CD4-positive, alpha-beta T cell treated with Interleukin-4 for 1 hour (primary cell): ENCODE results near the gene NRG2.

Experiments used
- DNase-seq, 2 donors: peaks; one replicate each; pipeline ENCODE4 v3.0.0-alpha.2; 2020 to 2022

NRG2 gene

DNA sequence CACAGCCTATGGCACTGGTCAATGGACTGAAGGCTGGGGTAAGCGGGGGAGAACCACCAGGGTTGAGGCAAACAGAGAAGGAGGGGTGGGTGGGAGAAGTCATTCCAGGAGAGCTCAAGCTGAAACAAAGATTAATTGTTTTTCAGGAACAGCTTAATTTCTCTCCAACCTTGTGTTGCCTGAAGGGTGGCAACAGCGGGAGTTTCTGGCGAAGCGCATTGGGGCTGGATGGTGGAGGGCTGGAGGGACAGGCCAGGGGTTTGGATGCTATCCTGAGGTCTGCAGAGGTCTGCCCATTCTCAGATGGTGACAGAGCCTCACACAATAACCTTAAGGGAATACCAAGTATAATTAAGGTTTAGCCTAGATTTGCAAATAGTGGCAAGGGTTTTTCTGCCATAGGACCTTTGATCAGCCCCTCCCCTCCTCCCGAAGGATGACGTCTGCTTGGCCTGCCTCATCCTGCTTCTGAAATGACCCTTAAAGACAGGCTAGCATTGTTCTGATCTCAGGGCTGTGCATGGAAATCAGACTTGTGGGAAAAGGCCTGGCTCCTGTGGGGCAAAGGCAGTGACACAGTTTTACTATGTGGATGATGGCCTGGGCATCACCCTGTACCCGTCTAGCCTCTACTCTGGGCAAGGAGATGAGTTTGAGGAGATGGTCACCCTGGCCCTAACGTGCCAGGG, 214.7 kb downstream of the NRG2 start:
- no peak for DNase-seq

DNA sequence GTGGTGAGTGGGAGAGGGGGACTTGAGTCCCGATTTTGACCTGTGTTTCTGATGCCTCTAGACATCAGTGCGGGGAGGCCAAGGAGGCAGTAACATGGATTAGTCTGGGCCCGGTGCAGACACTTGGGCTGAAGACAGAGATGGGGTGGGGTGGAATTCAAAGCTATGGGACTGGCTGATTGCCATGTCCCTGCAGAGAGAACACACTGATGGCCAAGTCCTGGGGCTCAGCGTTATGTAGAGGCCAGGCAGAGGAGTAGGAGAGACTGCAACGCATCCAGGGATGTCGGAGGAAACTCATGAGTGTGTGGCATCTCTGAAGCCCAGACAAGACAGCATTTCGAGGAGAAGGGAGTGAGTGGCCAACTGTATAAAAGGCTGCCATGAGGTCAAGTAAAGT, 217.4 kb downstream of the NRG2 start:
- no peak for DNase-seq

DNA sequence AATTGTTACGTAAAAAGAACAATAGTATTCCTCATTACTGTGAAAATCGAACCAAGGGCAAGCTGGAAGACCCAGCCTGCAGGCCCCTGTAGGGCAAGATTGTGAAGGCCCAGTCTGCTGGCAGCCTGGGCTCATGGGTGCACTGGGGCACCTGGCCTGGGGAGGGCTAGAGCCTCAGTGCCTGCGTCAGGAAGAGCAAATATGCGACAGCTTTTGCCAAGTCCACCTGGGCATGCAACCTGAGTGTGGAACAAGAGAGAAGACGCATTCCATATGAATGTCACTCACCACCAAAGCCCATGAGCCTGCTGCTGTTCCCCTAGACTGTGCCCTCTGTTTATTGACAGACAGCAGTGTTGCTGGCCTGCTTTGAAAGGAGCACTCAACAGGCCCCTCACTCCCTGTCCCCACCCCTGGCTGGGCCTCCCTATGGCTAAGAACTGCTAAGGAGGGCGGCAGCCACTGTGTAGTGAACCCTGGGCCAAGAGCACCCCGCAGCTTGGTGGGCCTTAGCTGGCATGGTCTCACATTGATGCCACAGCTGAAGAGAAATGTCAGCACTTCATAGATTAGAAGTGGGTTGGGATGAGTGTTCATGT, 219.2 kb downstream of the NRG2 start:
- no peak for DNase-seq

DNA sequence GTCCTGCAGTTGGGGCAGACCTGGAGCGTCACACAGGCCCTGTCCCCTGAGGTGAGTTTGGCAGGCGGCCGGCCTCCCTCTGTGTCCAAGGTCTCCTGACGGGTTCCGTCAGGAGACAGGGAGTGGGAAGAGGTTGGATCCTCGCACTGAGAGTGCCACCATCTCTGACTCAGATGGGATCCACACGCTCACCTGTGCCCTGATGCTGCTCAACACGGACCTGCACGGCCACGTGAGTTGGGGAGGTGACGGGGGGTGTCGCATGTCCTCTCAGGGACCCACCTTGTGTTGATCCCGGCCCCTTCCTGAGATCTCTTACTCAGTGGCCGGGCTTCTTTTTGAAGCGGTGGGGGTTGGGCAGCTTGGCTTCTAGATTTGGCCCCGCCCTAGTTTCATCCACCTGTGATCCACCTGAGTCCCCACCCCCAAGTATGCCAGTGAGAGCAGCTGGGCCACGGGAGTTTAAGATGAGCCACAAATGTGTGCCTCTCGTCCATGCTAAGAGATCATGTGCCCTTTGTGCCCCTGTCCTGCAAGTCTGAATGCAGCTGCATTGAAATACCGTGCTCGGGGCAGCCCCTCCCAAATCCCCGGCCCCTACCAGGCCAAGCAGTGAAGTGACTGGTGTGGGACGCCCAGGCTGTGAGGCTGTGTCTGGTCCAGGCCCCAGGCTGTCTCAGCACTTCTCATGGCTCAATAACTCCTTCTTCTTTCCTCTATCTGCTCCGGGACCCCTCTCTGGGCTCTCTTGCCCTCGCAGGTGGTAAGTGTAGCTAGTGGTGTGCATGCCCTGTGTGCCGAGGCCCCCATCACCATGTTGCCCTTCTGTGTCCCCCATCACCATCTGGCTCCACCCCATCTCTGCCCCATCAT, 220.3 kb downstream of the NRG2 start:
- DNase-seq: no peak

DNA sequence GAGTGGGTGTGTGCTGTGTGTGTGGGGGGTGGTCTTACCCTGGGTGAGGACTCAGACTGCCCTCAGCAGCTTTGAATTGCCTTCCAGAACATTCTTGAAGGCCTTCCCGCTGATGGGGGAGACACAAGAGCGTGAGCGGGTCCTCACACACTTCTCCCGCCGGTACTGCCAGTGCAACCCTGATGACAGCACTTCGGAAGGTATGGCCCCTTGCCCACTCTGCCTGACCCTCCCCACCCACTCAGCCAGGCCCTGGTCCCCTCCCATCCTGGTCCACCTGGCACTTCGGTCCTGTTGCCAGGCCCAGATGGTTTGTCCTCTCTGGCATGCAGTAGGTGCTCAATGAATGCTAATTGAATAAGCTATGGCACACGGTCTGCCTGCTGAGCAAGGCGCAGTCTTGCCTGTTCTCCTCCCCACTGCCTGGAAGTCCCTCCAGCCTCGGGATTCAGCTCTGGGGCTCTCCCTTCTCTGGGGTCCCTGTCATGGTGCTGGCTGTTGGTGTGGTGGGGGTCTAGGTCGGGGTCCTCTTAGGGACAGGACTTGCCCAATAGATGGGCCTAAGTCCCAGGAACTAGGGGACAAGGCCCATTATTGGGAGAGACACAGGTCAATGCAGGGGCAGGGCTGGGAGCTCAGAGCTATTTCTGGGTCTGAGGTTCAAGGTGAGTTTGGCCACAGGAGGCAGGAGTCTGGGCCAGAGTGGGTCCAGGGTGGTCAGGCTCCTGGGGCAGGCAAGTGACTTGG, 221.1 kb downstream of the NRG2 start:
- no peak for DNase-seq

DNA sequence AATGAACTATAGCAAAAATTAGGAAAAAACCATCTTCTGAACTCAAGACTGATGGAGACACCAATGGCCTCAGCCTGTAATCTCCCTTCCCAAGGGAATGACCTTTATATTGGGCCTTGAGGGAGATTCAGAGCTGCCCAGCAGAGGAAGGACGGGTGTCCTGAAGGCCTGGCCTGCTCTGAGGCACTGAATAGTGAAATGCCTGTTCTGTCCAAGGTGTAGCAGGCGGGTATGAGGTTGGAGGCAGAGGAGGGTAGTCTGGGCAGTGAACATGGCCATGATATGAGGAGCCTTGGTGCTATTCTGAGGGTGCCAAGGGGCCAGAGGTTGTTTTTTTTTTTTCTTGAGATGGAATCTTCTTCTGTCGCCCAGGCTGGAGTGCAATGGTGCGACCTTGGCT, 222.5 kb downstream of the NRG2 start:
- DNase-seq: no peak

DNA sequence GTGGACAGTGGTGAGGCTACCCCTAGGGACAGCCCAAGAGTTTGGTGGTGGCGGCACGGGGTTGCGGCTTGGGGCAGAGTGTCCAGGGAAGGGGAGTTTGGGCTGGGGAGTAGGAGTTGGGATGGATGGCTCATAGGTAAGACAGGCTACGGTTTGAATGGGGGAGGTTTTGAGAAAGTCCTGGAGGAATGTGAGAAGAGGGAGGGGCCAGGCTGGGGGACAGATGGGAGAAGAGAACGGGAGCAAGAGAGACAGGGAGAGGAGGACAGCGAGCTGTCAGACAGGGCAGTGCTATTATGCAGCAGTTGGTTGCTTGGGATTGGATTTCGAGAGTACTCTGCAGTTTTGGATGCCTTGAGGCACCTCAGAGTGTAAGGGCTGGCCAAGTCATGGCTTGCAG, 223.0 kb downstream of the NRG2 start:
- DNase-seq: no peak

DNA sequence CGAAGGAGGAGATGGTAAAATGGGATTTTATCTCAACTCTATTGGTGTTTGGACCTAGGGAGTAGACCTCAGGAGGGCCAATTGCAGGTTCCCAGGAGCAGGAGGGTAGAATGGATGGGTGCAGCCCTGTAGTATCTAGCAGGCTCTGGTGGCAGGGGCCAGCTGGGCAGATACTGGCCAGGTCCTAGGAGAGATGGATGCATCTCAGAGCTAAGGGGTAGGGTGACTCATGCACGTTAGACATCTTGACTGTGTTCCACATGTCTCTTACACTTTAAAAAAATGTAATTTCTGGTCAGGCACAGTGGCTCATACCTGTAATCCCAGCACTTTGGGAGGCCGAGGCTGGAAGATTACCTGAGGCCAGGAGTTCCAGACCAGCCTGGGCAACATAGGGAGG, 225.1 kb downstream of the NRG2 start:
- no peak for DNase-seq

DNA sequence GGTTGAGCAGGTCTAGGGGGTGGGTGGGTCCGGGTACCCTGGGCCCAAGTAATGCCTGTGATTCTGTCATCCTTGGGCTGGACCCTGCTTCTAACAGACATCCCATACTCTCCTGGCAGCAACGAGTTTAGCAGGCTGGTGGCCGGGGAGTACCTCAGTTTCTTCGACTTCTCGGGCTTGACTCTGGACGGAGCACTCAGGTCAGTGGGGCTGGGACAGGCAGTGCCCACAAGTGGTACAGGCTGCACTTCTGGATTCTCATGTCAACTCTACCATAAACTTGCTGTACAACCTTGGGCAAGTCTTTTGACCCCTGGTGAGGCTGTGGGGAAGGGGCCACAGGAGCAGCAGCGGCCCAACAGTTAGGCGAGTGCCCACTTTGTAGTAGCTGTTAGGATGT, 225.7 kb downstream of the NRG2 start:
- no peak for DNase-seq

DNA sequence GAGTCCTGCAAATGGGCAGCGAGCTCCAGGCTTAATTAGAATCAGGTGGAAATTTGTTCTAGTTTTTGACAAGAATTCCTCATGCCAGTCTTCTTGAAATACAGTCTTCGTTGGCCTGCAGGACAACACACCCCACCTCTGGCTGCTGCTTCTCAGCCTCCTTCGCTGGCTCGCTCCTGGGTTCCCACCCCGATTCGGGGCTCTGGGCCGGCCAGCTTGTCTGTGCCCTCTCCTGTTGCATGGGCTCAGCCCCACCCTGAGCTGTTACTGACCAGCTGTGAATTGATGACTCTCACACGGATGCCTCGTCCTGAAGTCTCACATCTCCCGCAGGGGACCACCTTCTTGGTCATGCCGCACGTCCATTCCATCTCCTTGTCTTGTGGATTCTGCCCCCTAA, 226.5 kb downstream of the NRG2 start:
- DNase-seq: no peak

DNA sequence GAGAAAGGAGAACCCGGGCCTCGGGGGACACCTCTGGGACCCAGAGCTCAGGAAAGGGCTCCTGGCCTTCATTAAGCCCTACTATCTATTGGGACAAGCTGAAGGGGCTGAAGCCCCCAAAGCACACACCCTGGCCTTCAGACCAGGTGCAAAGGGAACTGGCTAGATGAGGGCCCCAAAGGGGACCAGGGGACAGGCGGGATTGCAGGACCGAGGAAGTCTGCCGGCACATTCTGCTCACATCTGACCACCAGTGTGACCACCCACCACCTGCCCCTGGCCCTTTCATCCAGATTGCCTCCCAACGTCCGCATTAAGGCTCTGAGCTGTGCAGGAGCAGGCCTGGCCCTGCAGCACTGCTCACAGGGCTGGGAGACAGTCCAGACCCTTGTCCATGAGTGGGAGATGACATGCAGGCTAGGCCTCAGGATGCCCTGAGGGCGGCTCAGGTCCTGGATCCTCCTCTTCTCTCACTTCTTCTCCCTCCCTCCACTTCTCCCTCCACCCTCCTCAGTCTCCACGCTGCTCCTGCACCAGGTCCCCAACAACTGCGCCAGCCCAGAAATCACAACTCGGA, 228.3 kb downstream of the NRG2 start:
- DNase-seq: no peak

DNA sequence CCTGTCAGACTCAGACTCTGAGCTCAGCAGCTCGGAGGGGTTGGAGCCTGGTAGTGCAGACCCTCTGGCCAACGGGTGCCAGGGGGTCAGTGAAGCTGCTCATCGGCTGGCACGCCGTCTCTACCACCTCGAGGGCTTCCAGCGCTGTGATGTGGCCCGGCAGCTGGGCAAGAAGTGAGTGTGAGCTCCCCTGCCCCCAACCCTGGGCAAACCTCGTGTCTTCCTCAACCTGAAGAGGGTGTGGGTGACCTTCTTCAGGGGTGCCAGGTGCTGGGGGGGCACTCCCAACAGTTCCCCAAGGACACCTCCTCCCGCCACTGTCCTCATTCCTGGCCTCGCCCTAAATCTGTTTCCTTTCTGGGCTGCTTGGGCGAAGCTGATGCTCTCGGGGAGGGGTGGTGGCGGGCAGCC, 228.9 kb downstream of the NRG2 start:
- no peak for DNase-seq

DNA sequence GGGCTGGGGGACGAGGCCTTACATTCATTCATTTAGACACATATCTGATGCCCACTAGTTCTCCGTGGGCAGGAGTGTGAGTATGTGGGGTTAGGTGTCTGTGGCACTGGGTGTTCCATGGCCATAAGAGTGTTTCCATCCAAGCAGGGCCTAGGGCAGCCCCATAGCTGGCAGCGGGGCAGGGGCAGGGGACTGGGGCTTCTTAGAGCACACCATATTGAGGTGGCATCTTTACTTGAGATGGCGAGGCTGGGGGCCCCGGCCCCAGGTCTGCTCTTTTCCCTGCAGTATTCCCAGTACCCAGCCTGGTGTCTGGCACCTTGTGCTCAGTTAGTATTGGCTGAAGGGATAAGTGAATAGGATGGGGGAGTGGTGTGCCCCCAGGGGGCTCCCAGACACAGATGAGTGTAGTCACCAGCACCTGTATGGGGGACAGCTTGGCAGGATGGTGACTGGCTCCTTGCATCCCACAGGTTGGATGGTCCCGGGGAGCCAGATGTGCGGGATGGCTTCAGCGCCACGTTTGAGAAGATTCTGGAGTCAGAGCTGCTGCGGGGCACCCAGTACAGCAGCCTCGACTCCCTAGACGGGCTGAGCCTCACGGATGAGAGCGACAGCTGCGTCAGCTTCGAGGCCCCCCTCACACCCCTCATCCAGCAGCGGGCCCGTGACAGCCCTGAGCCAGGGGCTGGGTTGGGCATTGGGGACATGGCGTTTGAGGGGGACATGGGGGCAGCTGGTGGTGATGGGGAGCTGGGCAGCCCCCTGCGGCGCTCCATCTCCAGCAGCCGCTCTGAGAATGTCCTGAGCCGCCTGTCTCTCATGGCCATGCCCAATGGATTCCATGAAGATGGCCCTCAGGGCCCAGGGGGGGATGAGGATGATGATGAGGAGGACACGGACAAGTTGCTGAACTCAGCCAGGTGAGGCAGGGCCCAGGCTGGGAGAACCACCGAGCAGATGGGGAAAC, 230.0 kb downstream of the NRG2 start:
- no peak for DNase-seq

DNA sequence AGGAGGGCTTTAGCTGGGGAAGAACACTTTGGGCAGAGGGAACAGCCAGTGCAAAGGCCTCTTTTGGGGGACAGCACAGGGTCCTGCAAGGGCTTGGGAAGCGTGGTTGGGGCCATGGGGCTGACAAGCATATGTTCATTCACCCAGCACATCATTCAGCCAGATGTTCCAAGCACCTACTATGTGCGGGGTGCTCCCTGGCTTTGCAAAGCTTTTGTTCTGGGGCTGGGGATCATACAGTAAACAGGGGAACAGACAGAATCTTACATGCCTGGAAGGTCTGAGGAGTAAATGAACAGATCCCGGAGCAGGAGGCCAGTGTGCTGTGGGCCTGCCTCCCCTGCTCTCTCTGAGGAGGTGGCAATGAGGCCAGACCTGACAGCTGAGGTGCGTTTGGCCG, 230.8 kb downstream of the NRG2 start:
- DNase-seq: no peak

DNA sequence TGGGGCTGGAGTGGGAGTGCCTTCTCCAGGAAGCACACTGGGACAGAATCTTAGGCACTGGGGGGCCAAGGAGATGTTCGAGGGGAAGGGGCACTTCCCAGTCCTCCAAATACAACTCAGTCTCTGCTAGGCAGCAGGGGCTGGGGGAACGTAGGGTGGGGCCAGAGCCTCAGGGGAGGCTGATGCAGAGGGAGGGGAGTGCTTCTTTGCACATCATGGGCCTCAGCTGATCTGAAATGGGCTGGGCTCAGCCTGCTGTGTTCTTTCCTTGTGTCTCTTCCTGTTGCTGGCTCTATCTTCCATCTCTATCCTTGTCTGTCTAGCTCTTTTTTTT, 231.9 kb downstream of the NRG2 start:
- no peak for DNase-seq

DNA sequence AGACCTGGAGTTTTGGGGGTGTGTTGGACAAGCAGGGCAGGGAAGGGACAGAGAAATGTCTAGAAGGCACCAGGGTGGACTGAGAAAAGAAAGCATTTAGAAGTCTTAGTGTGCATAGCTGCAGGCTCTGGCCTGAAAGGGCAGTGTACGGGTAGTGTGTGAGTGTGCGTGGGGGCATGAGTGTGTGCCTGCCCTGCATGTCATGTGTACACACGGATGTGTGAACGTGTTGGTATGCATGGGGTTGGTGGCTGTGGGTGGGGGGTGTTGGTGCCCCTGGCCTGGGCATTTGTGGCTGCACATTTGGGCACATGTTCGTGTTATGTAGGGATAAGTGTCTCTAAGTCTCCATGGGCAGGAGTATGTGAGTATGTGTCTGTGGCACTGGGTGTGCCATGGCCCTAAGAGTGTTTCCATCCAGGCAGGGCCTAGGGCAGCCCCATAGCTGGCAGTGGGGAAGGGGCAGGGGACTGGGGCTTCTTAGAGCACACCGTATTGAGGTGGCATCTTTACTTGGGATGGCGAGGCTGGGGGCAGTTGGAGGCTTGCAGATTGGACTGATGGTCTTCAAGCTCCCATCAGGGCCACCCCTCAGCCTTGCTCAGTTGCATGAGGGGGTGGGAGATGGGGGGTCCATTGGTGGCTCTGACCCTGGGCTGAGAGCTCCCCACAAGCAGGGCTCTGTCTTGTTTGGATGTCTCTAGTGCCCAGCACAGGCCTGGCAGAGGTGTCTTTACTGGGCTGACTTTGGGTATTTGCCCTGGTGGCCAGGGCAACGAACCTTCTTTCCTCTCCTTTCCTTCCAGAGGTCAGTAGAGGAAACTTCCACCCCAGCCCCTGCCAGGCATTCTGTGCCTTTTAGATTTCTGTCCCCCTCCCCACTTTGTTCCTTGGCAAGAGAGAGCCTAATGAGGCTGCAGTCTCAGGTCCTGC, 232.5 kb downstream of the NRG2 start:
- no peak for DNase-seq

DNA sequence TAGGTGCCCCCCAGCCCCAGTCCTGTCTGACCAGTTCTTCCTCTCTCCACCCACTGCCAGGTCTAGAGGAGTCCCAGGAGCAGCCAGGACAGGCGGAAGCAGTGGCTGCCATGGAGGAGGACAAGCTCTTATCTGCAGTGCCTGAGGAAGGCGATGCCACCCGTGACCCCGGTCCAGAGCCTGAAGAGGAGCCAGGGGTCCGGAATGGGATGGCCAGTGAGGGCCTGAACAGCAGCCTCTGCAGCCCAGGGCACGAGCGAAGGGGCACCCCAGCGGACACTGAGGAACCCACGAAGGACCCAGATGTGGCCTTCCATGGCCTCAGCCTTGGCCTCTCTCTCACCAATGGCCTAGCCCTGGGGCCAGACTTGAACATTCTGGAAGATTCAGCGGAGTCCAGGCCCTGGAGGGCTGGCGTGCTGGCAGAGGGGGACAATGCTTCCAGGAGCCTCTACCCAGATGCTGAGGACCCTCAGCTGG, 233.7 kb downstream of the NRG2 start:
- no peak for DNase-seq

DNA sequence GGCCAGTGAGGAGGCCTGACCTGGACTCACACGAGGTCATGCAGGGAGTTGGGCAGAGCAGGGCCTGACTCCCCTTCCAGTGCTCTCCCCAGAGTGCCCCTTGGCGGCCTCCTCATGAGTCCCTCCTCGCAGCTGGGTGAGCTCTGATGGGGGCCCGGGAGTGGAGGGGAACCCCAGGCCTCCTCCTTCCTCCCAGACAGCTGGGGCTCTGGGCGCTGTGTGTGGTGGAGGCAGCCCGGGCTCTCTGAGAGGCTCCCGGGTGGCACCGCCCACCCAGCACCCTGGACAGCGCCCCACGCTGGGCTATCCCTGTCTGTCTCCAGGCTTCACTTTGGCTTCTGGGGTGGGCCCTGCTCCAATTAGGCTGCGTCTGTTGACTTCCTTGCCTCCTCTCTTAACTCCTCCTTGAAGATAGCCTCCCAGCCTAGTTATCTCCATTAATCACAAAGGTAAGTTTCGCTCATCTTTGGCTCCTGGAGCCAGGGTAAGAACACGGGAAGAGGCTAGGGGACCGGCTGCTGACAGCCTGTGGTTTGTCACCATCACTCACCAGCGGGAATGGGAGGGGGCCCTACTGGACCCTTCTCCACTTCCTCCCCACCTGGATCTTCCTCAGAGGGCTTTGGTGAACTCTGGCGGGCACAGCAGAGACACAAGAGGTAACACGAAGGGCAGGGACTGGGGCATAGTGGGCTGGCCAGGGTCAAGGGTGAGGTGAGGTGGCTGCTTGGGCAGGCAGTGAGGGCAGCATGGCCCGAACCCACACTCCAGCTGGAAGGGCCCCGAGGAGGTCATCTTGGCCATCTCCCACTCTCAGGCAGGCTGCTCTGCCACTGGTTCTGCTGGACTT, 234.4 kb downstream of the NRG2 start:
- peak in 1 of 2 donors; percentile 13 for DNase-seq

DNA sequence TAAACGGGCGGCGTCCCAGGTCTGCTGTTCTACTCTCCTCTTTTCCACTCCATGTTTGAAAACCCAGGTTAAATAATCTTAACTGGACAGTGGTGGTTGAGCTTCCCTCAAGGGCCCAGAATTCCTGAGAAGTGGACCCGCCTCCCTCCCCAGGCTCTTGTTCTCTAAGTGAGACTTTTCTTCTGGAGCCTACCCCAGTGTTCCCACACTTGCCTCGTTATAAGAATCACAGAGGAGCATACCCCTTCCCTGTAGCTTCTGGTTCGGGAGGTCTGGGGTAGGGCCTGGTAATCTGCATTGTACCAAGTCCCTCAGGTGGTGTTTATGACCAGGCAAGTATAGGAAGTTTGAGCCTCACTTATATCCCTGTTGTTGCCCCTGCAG, 235.5 kb downstream of the NRG2 start:
- no peak for DNase-seq
